B cell (primary cell): ENCODE results near the gene SAMM50. TPM values are rescaled to one million over a fixed set of nuclear protein-coding genes. Genes with fewer than 3 reads are reported as not detected.

ENCODE experiments used
- ATAC-seq: fragments of 200-7000 bp; cut with Tn5 transposase; one replicate; pipeline ENCODE4 v1.10.0; 2021; ENCODE audit warnings: low read depth, mild to moderate bottlenecking, moderate number of reproducible peaks, moderate library complexity
- CTCF ChIA-PET: fragments of 350-600 bp; sonication (Branson Sonifier 250); formaldehyde crosslinking; loops from one replicate; lab custom pipeline; 2021; ENCODE audit warnings: antibody characterized with exemption, inconsistent platforms; lab: Charles Lee
- POLR2A ChIA-PET: fragments of 350-600 bp; sonication (Branson Sonifier 250); formaldehyde crosslinking; loops from one replicate; lab custom pipeline; 2021; ENCODE audit warnings: antibody characterized with exemption; lab: Charles Lee
- DNase-seq: peaks from one replicate; pipeline ENCODE4 v3.0.0; 2013
- H2AFZ ChIP-seq: 2 replicates; pipeline ENCODE4 v1.6.1; 2012; ENCODE audit warnings: mild to moderate bottlenecking, low read depth, low read length; ENCODE audit not compliant: insufficient read depth, poor library complexity, severe bottlenecking
- H3K27ac ChIP-seq, 2 donors: 1 replicate in 1 of 2; 2 replicates in 1 of 2; pipeline ENCODE4 v1.5.1; 2012 to 2013; ENCODE audit warnings: low read length in 2 of 2, mild to moderate bottlenecking in 2 of 2, moderate library complexity in 1 of 2
- H3K27me3 ChIP-seq, 4 experiments: fragments of 200-600 bp in 1 of 4; sonication (generic) in 1 of 4; replicated peaks in 1 of 4; 1 replicate in 2 of 4; 2 replicates in 2 of 4; pipeline versions ENCODE4 v1.6.1 to v1.7.0; 2013 to 2016; ENCODE audit warnings: low read length in 3 of 4, mild to moderate bottlenecking in 2 of 4, mixed read lengths in 1 of 4, moderate library complexity in 1 of 4; ENCODE audit not compliant: insufficient read depth in 4 of 4, control insufficient read depth in 3 of 4; ENCODE audit errors: control extremely low read depth in 1 of 4
- H3K36me3 ChIP-seq, 2 experiments: replicated peaks in 1 of 2; 1 replicate in 1 of 2; 2 replicates in 1 of 2; pipeline versions ENCODE4 v1.6.1 to v1.7.1; 2013; ENCODE audit warnings: low read length in 1 of 2; ENCODE audit not compliant: insufficient read depth in 2 of 2, control insufficient read depth in 1 of 2; ENCODE audit errors: control extremely low read depth in 1 of 2, extremely low read depth in 1 of 2
- H3K4me1 ChIP-seq, 2 donors: fragments of 200-600 bp in 1 of 2; sonication (generic) in 1 of 2; 1 replicate in 1 of 2; 2 replicates in 1 of 2; pipeline versions ENCODE4 v1.5.1 to v1.6.1; 2013 to 2017; ENCODE audit warnings: low read length in 2 of 2; ENCODE audit not compliant: control insufficient read depth in 2 of 2, insufficient read depth in 2 of 2
- H3K4me2 ChIP-seq: replicated peaks from 2 replicates; pipeline ENCODE3; 2012; ENCODE audit warnings: mild to moderate bottlenecking, low read depth, low read length; ENCODE audit not compliant: poor library complexity, severe bottlenecking
- H3K4me3 ChIP-seq, 5 experiments: fragments of 200-600 bp in 1 of 5; sonication (generic) in 1 of 5; 1 replicate in 3 of 5; 2 replicates in 2 of 5; pipeline versions ENCODE4 v1.5.1 to v1.7.0; 2011 to 2016; ENCODE audit warnings: low read length in 4 of 5, mild to moderate bottlenecking in 4 of 5, low read depth in 2 of 5, control low read depth in 1 of 5, moderate library complexity in 1 of 5; ENCODE audit not compliant: insufficient read depth in 1 of 5; ENCODE audit errors: control extremely low read depth in 1 of 5, extremely low read depth in 1 of 5
- H3K79me2 ChIP-seq: fragments of 200-600 bp; sonication (generic); one replicate; pipeline ENCODE4 v1.6.0; 2016; ENCODE audit warnings: low read length; ENCODE audit not compliant: control insufficient read depth, insufficient read depth
- H3K9ac ChIP-seq: fragments of 200-600 bp; sonication (generic); 2 replicates; pipeline ENCODE4 v1.6.1; 2017; ENCODE audit warnings: mild to moderate bottlenecking, low read length, moderate library complexity
- H3K9me3 ChIP-seq, 3 donors: one replicate each; pipeline versions ENCODE4 v1.6.1 to v1.7.1; 2013; ENCODE audit warnings: low read length in 2 of 3; ENCODE audit not compliant: control insufficient read depth in 2 of 3, insufficient read depth in 1 of 3; ENCODE audit errors: control extremely low read depth in 1 of 3
- H4K20me1 ChIP-seq: 2 replicates; pipeline ENCODE4 v1.6.0; 2012; ENCODE audit warnings: mild to moderate bottlenecking, low read length; ENCODE audit not compliant: insufficient read depth, control insufficient read depth, poor library complexity, severe bottlenecking
- H3K27ac Mint-ChIP-seq: one replicate; pipeline ENCODE4 v1.8.0; 2021; ENCODE audit warnings: mixed read lengths
- H3K27me3 Mint-ChIP-seq: one replicate; pipeline ENCODE4 v1.8.0; 2021; ENCODE audit warnings: mixed read lengths
- H3K4me1 Mint-ChIP-seq: one replicate; pipeline ENCODE4 v1.8.0; 2021; ENCODE audit warnings: mixed read lengths
- H3K4me3 Mint-ChIP-seq: one replicate; pipeline ENCODE4 v1.8.0; 2021; ENCODE audit warnings: mixed read lengths
- H3K9me3 Mint-ChIP-seq: one replicate; pipeline ENCODE4 v1.8.0; 2022; ENCODE audit warnings: mixed read lengths; ENCODE audit not compliant: insufficient read depth
- EZH2 ChIP-seq: IDR thresholded peaks from 2 replicates; pipeline ENCODE4 v1.6.1; 2012; ENCODE audit warnings: borderline replicate concordance, low read depth, mild to moderate bottlenecking, moderate library complexity, low read length; ENCODE audit not compliant: insufficient read depth, poor library complexity, severe bottlenecking
- WGBS: methylation state at CpG from one replicate; pipeline ENCODE4 v1.1.5; 2013; ENCODE audit warnings: missing lambda C conversion rate; ENCODE audit not compliant: insufficient coverage; 5-methylcytosine and 5-hydroxymethylcytosine counted together
- intact Hi-C: fragments of 100-400 bp; cut with micrococcal nuclease; formaldehyde crosslinking; loops from one replicate; pipeline ENCODE4 v1.10.0; 2022
- polyA plus RNA-seq: library from polyadenylated mRNA; depleted of rRNA; stranded (reverse); fragments of >200 nt; gene quantifications from 2 replicates; pipeline ENCODE4 v1.2.3, GENCODE V29; 2012
- total RNA-seq, 2 donors: library from RNA; stranded (reverse); fragments of 120-200 nt in 1 of 2; gene quantifications; 1 replicate in 1 of 2; 2 replicates in 1 of 2; pipeline versions ENCODE4 v1.2.3 to v1.2.4, GENCODE V29; 2013 to 2022
- TF ChIP-seq, protein P1 (sequence below): fragments of 200-600 bp; IDR thresholded peaks from one replicate; pipeline ENCODE4 v1.8.0; 2022; ENCODE audit warnings: antibody characterized with exemption, mild to moderate bottlenecking

Gene SAMM50
- total and polyA plus RNA-seq, 2 donors (not counting 1 experiment from before 2014, with no cell fraction given): 18.8 to 43.2 TPM

DNA sequence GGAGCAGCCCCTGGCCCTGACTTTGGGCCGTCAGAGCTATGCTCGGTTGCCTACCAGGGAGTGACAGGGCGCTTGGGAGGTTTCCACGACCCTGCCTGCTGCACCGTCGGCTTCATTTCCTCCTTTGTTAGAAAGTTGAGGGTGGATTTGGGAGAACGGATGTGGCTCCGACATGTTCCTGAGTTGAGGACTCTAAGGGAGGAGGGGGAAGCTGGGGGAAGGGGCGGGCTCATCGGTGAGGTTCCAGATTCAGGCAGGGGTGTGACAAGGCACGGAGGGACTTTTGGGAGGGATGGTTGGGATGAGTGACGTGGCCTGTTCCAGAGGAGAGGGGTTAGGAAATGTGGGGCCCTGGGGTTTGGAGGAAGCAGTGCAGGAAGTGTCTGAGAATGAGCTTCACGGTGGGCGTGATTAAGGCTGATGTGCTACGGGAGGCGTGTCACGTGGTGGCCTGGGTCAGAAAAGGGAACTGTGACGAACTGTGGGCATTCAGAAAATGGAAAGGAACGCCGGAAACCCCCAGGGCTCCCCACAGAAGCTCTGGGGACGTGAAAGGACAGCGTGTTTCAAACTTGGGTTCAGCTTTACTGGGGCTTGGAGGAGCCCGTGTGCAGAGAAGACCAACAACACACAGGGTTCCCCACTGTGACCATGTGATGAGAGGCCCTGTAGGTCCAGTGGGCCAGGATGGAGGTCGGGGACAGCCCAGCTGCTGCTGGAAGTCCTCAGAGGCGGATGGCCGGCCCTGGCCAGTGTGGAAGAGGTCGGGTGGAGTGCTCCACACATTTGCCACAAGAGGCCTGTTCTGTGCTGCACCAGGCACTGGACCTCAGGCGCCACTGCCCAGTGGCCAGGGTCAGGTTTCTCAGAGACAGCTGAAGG is 71.6 kb downstream of the SAMM50 start:
- H3K27ac Mint-ChIP-seq: peak overlapping the region; percentile 97

More for the DNA sequence above, 71.6 kb downstream of the SAMM50 start:
- POLR2A ChIA-PET: interaction anchor here (0.5 to 2.0 kb wide), 9 partner anchors 7 to 155 kb away, joined by 3 to 11 read pairs (median 3); partner anchors contain the start of genes PARVG and SAMM50
- peaks cover 11% of the 10 kb centered on the region for H4K20me1 ChIP-seq
- ATAC-seq (peak; percentile 56), DNase-seq (peak; percentile 96)
- H3K4me3 ChIP-seq: peak overlapping the region in 4 of 5 experiments; percentile 56 to 75 (median 68)
- H3K27ac ChIP-seq: peak overlapping the region; percentile 99 to 100
- Mint-ChIP-seq H3K9me3 (no peaks in the 10 kb centered on the region), H3K27me3 (no peaks in the 10 kb centered on the region), H3K4me1 (peaks cover 77% of the 10 kb centered on the region), H3K4me3 (peak overlapping the region; percentile 92)
- 8% methylated on average over 23 of the region's 28 CpGs for WGBS
- no peak for TF ChIP-seq EZH2
- TF ChIP-seq, protein P1, sequence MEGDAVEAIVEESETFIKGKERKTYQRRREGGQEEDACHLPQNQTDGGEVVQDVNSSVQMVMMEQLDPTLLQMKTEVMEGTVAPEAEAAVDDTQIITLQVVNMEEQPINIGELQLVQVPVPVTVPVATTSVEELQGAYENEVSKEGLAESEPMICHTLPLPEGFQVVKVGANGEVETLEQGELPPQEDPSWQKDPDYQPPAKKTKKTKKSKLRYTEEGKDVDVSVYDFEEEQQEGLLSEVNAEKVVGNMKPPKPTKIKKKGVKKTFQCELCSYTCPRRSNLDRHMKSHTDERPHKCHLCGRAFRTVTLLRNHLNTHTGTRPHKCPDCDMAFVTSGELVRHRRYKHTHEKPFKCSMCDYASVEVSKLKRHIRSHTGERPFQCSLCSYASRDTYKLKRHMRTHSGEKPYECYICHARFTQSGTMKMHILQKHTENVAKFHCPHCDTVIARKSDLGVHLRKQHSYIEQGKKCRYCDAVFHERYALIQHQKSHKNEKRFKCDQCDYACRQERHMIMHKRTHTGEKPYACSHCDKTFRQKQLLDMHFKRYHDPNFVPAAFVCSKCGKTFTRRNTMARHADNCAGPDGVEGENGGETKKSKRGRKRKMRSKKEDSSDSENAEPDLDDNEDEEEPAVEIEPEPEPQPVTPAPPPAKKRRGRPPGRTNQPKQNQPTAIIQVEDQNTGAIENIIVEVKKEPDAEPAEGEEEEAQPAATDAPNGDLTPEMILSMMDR: no peak
- no peaks in the 10 kb centered on the region for H3K27me3 ChIP-seq
- CTCF ChIA-PET: interaction anchor here (1.0 to 1.9 kb wide), 7 partner anchors 12 to 59 kb away, joined by 3 to 29 read pairs (median 7); no protein-coding TSS in a partner anchor
- H3K9me3 ChIP-seq: no peaks in the 10 kb centered on the region
- peaks cover 58% of the 10 kb centered on the region for H3K79me2 ChIP-seq
- peaks cover 64 to 72% of the 10 kb centered on the region in 2 donors for H3K4me1 ChIP-seq
- no peaks in the 10 kb centered on the region for H3K36me3 ChIP-seq
- H3K4me2 ChIP-seq: peak overlapping the region; percentile 99
- H2AFZ ChIP-seq: peak overlapping the region; percentile 27
- intact Hi-C loops: loop anchor here (1.0 to 2.0 kb wide), 5 partner anchors 16 to 58 kb away; no protein-coding TSS in a partner anchor
- peak overlapping the region; percentile 76 for H3K9ac ChIP-seq
